Activated CD4-positive, alpha-beta memory T cell treated with anti-CD3 and anti-CD28 coated beads, Interleukin-2, amount 10 ng/mL, durations not matched to agents 7 days and 5 days (primary cell): ENCODE measurements around the gene PTCH1. TPM values are rescaled to one million over a fixed set of nuclear protein-coding genes. Genes with fewer than 3 reads are reported as not detected.

Experiments
- CTCF ChIA-PET: fragments of 350-600 bp; sonication (Branson Sonifier 250); formaldehyde crosslinking; loops from one replicate; lab custom pipeline; 2021; ENCODE audit warnings: antibody characterized with exemption, inconsistent platforms; lab: Charles Lee
- POLR2A ChIA-PET: fragments of 350-600 bp; sonication (Branson Sonifier 250); formaldehyde crosslinking; loops from one replicate; lab custom pipeline; 2021; ENCODE audit warnings: antibody characterized with exemption; lab: Charles Lee
- DNase-seq: peaks from one replicate; pipeline ENCODE4 v3.0.0-alpha.2; 2020
- H3K27ac Mint-ChIP-seq: one replicate; pipeline ENCODE4 v1.8.0; 2021; ENCODE audit warnings: mild to moderate bottlenecking, mixed read lengths
- H3K27me3 Mint-ChIP-seq: one replicate; pipeline ENCODE4 v1.8.0; 2021; ENCODE audit warnings: mixed read lengths
- H3K36me3 Mint-ChIP-seq: one replicate; pipeline ENCODE4 v1.8.0; 2021; ENCODE audit warnings: low read depth, mixed read lengths
- H3K4me1 Mint-ChIP-seq: one replicate; pipeline ENCODE4 v1.8.0; 2021; ENCODE audit warnings: mixed read lengths
- H3K4me3 Mint-ChIP-seq: one replicate; pipeline ENCODE4 v1.8.0; 2021; ENCODE audit warnings: mild to moderate bottlenecking, mixed read lengths
- H3K9me3 Mint-ChIP-seq: one replicate; pipeline ENCODE4 v1.8.0; 2021; ENCODE audit warnings: mixed read lengths
- total RNA-seq, 2 experiments: library from RNA; stranded (reverse); gene quantifications; one replicate each; pipeline ENCODE4 v1.2.3, GENCODE V29; 2021

PTCH1 gene
- total RNA-seq, 2 experiments from 2014 or later: 17.2 to 19.2 TPM

- H3K27ac Mint-ChIP-seq: no peak overlapping the region
- H3K4me3 Mint-ChIP-seq: peak overlapping the region; percentile 23
- H3K4me1 Mint-ChIP-seq: peaks cover 26% of the 10 kb centered on the region
- no peak for DNase-seq
- H3K27me3 Mint-ChIP-seq: peaks cover 46% of the 10 kb centered on the region
- H3K36me3 Mint-ChIP-seq: peaks cover 2% of the 10 kb centered on the region
- ChIA-PET POLR2A (interaction anchor here (0.7 to 3.7 kb wide), 2 partner anchors 9 to 42 kb away, joined by 3 to 23 read pairs; no protein-coding TSS in a partner anchor), CTCF (interaction anchor here (1.2 kb wide), 1 partner anchor 10 kb away, joined by 3 read pairs; no protein-coding TSS in a partner anchor)
- no peaks in the 10 kb centered on the region for H3K9me3 Mint-ChIP-seq
Measured at GRCh38 chr9:95504053-95504963, 12.5 kb downstream of the PTCH1 start.

GRCh38 chr9:95503369-95503768 is 13.4 kb downstream of the PTCH1 start:
- no peak overlapping the region for H3K27ac Mint-ChIP-seq

GRCh38 chr9:95502248-95502647 is 14.5 kb downstream of the PTCH1 start:
- Mint-ChIP-seq H3K27ac (no peak overlapping the region), H3K36me3 (peaks cover 3% of the 10 kb centered on the region), H3K4me3 (no peak overlapping the region), H3K4me1 (peaks cover 30% of the 10 kb centered on the region), H3K27me3 (peaks cover 47% of the 10 kb centered on the region), H3K9me3 (no peaks in the 10 kb centered on the region)
- DNase-seq: no peak
- POLR2A ChIA-PET: no interaction called here
- CTCF ChIA-PET: no interaction called here

More at GRCh38 chr9:95503369-95503768, 13.4 kb downstream of the PTCH1 start:
- POLR2A ChIA-PET: no interaction called here
- H3K27me3 Mint-ChIP-seq: peaks cover 49% of the 10 kb centered on the region
- no peaks in the 10 kb centered on the region for H3K9me3 Mint-ChIP-seq
- peaks cover 3% of the 10 kb centered on the region for H3K36me3 Mint-ChIP-seq
- CTCF ChIA-PET: interaction anchor here (1.2 kb wide), 1 partner anchor 9 kb away, joined by 3 read pairs; no protein-coding TSS in a partner anchor
- no peak overlapping the region for H3K4me3 Mint-ChIP-seq
- H3K4me1 Mint-ChIP-seq: peaks cover 25% of the 10 kb centered on the region
- no peak for DNase-seq

- Mint-ChIP-seq H3K9me3 (no peaks in the 10 kb centered on the region), H3K27ac (no peak overlapping the region), H3K4me3 (no peak overlapping the region), H3K27me3 (peaks cover 39% of the 10 kb centered on the region), H3K36me3 (peaks cover 3% of the 10 kb centered on the region), H3K4me1 (peaks cover 41% of the 10 kb centered on the region)
- no peak for DNase-seq
- ChIA-PET POLR2A (interaction anchor here (1.3 kb wide), 1 partner anchor 37 kb away, joined by 3 read pairs; no protein-coding TSS in a partner anchor), CTCF (no interaction called here)
Measured at GRCh38 chr9:95499847-95500246, 16.9 kb downstream of the PTCH1 start.

- H3K27ac Mint-ChIP-seq: no peak overlapping the region
- ChIA-PET CTCF (no interaction called here), POLR2A (interaction anchor here (1.3 kb wide), 1 partner anchor 37 kb away, joined by 3 read pairs; no protein-coding TSS in a partner anchor)
- no peak for DNase-seq
- peaks cover 32% of the 10 kb centered on the region for H3K27me3 Mint-ChIP-seq
- H3K36me3 Mint-ChIP-seq: peaks cover 5% of the 10 kb centered on the region
- H3K4me3 Mint-ChIP-seq: no peak overlapping the region
- H3K9me3 Mint-ChIP-seq: no peaks in the 10 kb centered on the region
- peaks cover 41% of the 10 kb centered on the region for H3K4me1 Mint-ChIP-seq
Measured at GRCh38 chr9:95499046-95499676, 17.6 kb downstream of the PTCH1 start.

- ChIA-PET CTCF (no interaction called here), POLR2A (interaction anchor here (1.1 kb wide), 1 partner anchor 8 kb away, joined by 4 read pairs; no protein-coding TSS in a partner anchor)
- Mint-ChIP-seq H3K27me3 (peaks cover 30% of the 10 kb centered on the region), H3K9me3 (no peaks in the 10 kb centered on the region), H3K36me3 (peaks cover 5% of the 10 kb centered on the region), H3K4me3 (no peak overlapping the region), H3K27ac (no peak overlapping the region), H3K4me1 (peaks cover 45% of the 10 kb centered on the region)
- DNase-seq: no peak
Measured at GRCh38 chr9:95498641-95499040, 18.1 kb downstream of the PTCH1 start.

- no peaks in the 10 kb centered on the region for H3K9me3 Mint-ChIP-seq
- POLR2A ChIA-PET: interaction anchor here (1.1 kb wide), 1 partner anchor 9 kb away, joined by 4 read pairs; no protein-coding TSS in a partner anchor
Measured at GRCh38 chr9:95497772-95498171, 19.0 kb downstream of the PTCH1 start.

GRCh38 chr9:95496687-95497086 is 20.1 kb downstream of the PTCH1 start:
- ChIA-PET CTCF (interaction anchor here (1.4 kb wide), 1 partner anchor 10 kb away, joined by 4 read pairs; no protein-coding TSS in a partner anchor), POLR2A (interaction anchor here (3.3 to 3.4 kb wide), 2 partner anchors 9 to 34 kb away, joined by 23 to 31 read pairs; no protein-coding TSS in a partner anchor)
- no peak for DNase-seq
- H3K4me3 Mint-ChIP-seq: no peak overlapping the region
- no peak overlapping the region for H3K27ac Mint-ChIP-seq
- peaks cover 16% of the 10 kb centered on the region for H3K27me3 Mint-ChIP-seq
- H3K9me3 Mint-ChIP-seq: no peaks in the 10 kb centered on the region
- H3K4me1 Mint-ChIP-seq: peaks cover 62% of the 10 kb centered on the region
- H3K36me3 Mint-ChIP-seq: peaks cover 5% of the 10 kb centered on the region

More at GRCh38 chr9:95497772-95498171, 19.0 kb downstream of the PTCH1 start:
- peaks cover 53% of the 10 kb centered on the region for H3K4me1 Mint-ChIP-seq
- peaks cover 5% of the 10 kb centered on the region for H3K36me3 Mint-ChIP-seq
- CTCF ChIA-PET: no interaction called here
- no peak overlapping the region for H3K27ac Mint-ChIP-seq
- H3K4me3 Mint-ChIP-seq: no peak overlapping the region
- peaks cover 24% of the 10 kb centered on the region for H3K27me3 Mint-ChIP-seq
- DNase-seq: no peak

- Mint-ChIP-seq H3K9me3 (no peaks in the 10 kb centered on the region), H3K27me3 (peaks cover 10% of the 10 kb centered on the region), H3K27ac (peak overlapping the region; percentile 98), H3K4me3 (no peak overlapping the region), H3K4me1 (peaks cover 63% of the 10 kb centered on the region), H3K36me3 (peaks cover 5% of the 10 kb centered on the region)
- no peak for DNase-seq
- ChIA-PET POLR2A (interaction anchor here (2.4 to 3.5 kb wide), 4 partner anchors 10 to 33 kb away, joined by 18 to 31 read pairs (median 27); no protein-coding TSS in a partner anchor), CTCF (interaction anchor here (0.7 to 1.4 kb wide), 2 partner anchors 11 to 736 kb away, joined by 3 to 4 read pairs; no protein-coding TSS in a partner anchor)
Measured at GRCh38 chr9:95495961-95496360, 20.8 kb downstream of the PTCH1 start.

GRCh38 chr9:95495529-95495928 is 21.2 kb downstream of the PTCH1 start:
- H3K4me3 Mint-ChIP-seq: no peak overlapping the region
- peak overlapping the region; percentile 98 for H3K27ac Mint-ChIP-seq
- DNase-seq: no peak
- CTCF ChIA-PET: interaction anchor here (0.7 to 1.4 kb wide), 4 partner anchors 11 to 737 kb away, joined by 3 to 4 read pairs (median 4); no protein-coding TSS in a partner anchor
- peaks cover 10% of the 10 kb centered on the region for H3K27me3 Mint-ChIP-seq
- H3K4me1 Mint-ChIP-seq: peaks cover 64% of the 10 kb centered on the region
- H3K36me3 Mint-ChIP-seq: peaks cover 5% of the 10 kb centered on the region
- POLR2A ChIA-PET: interaction anchor here (1.0 to 3.5 kb wide), 7 partner anchors 10 to 513 kb away, joined by 3 to 31 read pairs (median 18); partner anchors contain the start of gene PTCH1
- no peaks in the 10 kb centered on the region for H3K9me3 Mint-ChIP-seq

GRCh38 chr9:95494416-95495371 is 22.1 kb downstream of the PTCH1 start:
- peaks cover 65% of the 10 kb centered on the region for H3K4me1 Mint-ChIP-seq
- DNase-seq: peak; percentile 88
- H3K27me3 Mint-ChIP-seq: peaks cover 10% of the 10 kb centered on the region
- POLR2A ChIA-PET: interaction anchor here (0.8 to 3.5 kb wide), 9 partner anchors 11 to 514 kb away, joined by 3 to 31 read pairs (median 4); partner anchors contain the start of gene PTCH1
- H3K4me3 Mint-ChIP-seq: peak overlapping the region; percentile 74
- H3K9me3 Mint-ChIP-seq: no peaks in the 10 kb centered on the region
- CTCF ChIA-PET: interaction anchor here (0.6 to 1.4 kb wide), 4 partner anchors 9 to 565 kb away, joined by 3 to 4 read pairs (median 3); no protein-coding TSS in a partner anchor
- peak overlapping the region; percentile 98 for H3K27ac Mint-ChIP-seq
- H3K36me3 Mint-ChIP-seq: peaks cover 5% of the 10 kb centered on the region
